ENCODE results near the gene XPNPEP1. TPM values are rescaled to one million over a fixed set of nuclear protein-coding genes. Genes with fewer than 3 reads are reported as not detected.
A peak's percentile ranks its signal among the peaks of the same experiment; 100 is the strongest.

Gene XPNPEP1
- total and polyA plus RNA-seq, 2 of the 4 experiments (the other 2 are of a cell fraction), result 164 to 311 TPM

GRCh38 chr10:109866995-109867635 is 56.2 kb downstream of the XPNPEP1 start:
- no peaks in the 10 kb centered on the region; the same call in 1 of the 2 replicates for H3K9me3 ChIP-seq (ENCODE audit: control insufficient read depth, insufficient read depth, low read length)
- H3K27ac ChIP-seq (ENCODE audit: insufficient read depth, low read length), result no peak overlapping the region
- no peak overlapping the region for H2BK5ac ChIP-seq (ENCODE audit: low read depth, low read length, poor library complexity, severe bottlenecking)
- peaks cover 0 to 1% of the 10 kb centered on the region in 2 experiments; a peak in 2 of 4 replicates for H3K79me1 ChIP-seq (ENCODE audit: low read depth in 1 of 2, low read length in 2 of 2)
- in situ Hi-C loops (cut with MboI; ENCODE audit: low sequenced_read_pairs) (no loop called here), intact Hi-C loops (cut with micrococcal nuclease) (no loop called here), dilution Hi-C loops (cut with HindIII; ENCODE audit: low sequenced_read_pairs, unreplicated experiment) (no loop called here)
- no peak overlapping the region for H4K91ac ChIP-seq (ENCODE audit: insufficient read depth, low read depth, low read length)
- H2AFZ ChIP-seq (replicated peaks; ENCODE audit: low read length, poor library complexity), result no peak overlapping the region
- no peak overlapping the region for H3K23ac ChIP-seq (ENCODE audit: low read depth, low read length)
- no peak overlapping the region for H2AK9ac ChIP-seq (replicated peaks; ENCODE audit: low read depth, low read length, poor library complexity)
- ChIA-PET POLR2A (ENCODE audit: unreplicated experiment) (no interaction called here), CTCF (no interaction called here)
- no peak overlapping the region for H4K8ac ChIP-seq (ENCODE audit: low read depth in 2 of 2, low read length in 2 of 2)
- no peak overlapping the region for H3K56ac ChIP-seq (ENCODE audit: extremely low read depth, insufficient read depth, low read length)
- no peaks in the 10 kb centered on the region for H3K9me1 ChIP-seq (ENCODE audit: insufficient read depth, low read length)
- no peak for TF ChIP-seq MXI1 (IDR thresholded peaks at IDR 0.05; ENCODE audit: borderline replicate concordance, low read depth, low read length)
- no peaks in the 10 kb centered on the region for H4K20me1 ChIP-seq (ENCODE audit: insufficient read depth, low read length)
- no peak overlapping the region for H3K4me3 ChIP-seq (ENCODE audit: insufficient read depth, low read depth, low read length)
- DNase-seq, result peak; percentile 24
- no peak overlapping the region for H3K14ac ChIP-seq (replicated peaks; ENCODE audit: low read depth, low read length)
- 86% methylated on average over 1 of the region's 4 CpGs; no CpG with 5 or more reads in 1 of the 2 experiments for WGBS, 2 experiments (ENCODE audit: extremely low coverage in 2 of 2, insufficient read length in 1 of 2)
- no peak overlapping the region for H2BK15ac ChIP-seq (ENCODE audit: low read depth, low read length)
- no peaks in the 10 kb centered on the region for H3K27me3 ChIP-seq (ENCODE audit: control insufficient read depth, insufficient read depth, low read length)
- no peak overlapping the region for H3K9ac ChIP-seq (ENCODE audit: low read depth, low read length)
- H3K4me1 ChIP-seq (ENCODE audit: control insufficient read depth, insufficient read depth, low read length), result no peaks in the 10 kb centered on the region
- no peak overlapping the region for H3K4ac ChIP-seq (ENCODE audit: low read depth, low read length)
- 0 out of 2 replicates have a peak, but pooled peaks have one; percentile 15 for ATAC-seq (ENCODE audit: low read depth)
- no TSS peak for BruUV-seq (replicated peaks)
- H3K36me3 ChIP-seq (ENCODE audit: control insufficient read depth, insufficient read depth, low read length), result peaks cover 59% of the 10 kb centered on the region
- no peak overlapping the region for H3K18ac ChIP-seq (ENCODE audit: low read depth, low read length)
- H2AK5ac ChIP-seq (ENCODE audit: low read depth, low read length), result no peak overlapping the region
- no peak overlapping the region for H3K4me2 ChIP-seq (ENCODE audit: low read depth, low read length)
- no peak overlapping the region for H2BK120ac ChIP-seq (ENCODE audit: low read depth, low read length)
- H2BK20ac ChIP-seq (ENCODE audit: low read depth, low read length), result no peak overlapping the region
- no peak overlapping the region for H4K5ac ChIP-seq (ENCODE audit: low read depth, low read length)

Measured in IMR-90 (cell line).